AG04450 (cell line): Measurements from ENCODE around the gene ARMC3. TPM values are rescaled to one million over a fixed set of nuclear protein-coding genes. Genes with fewer than 3 reads are reported as not detected.
"Not testable (repeated sequence)": the region's sequence is repeated elsewhere in the genome, so short reads cannot be mapped to it uniquely, and the experiment has no call there.

ENCODE experiments used
- CTCF ChIA-PET: fragments of 300-600, 350-600 bp; formaldehyde crosslinking; extraction: SDS; loops from one replicate; lab custom pipeline; 2022; ENCODE audit warnings: antibody characterized with exemption, inconsistent platforms; lab: Charles Lee
- POLR2A ChIA-PET: fragments of 350-600 bp; formaldehyde crosslinking; extraction: SDS; loops from one replicate; lab custom pipeline; 2021; ENCODE audit warnings: antibody characterized with exemption, inconsistent platforms; lab: Yijun Ruan, JAX
- DNase-seq: peaks from one replicate; pipeline ENCODE4 v3.0.0-alpha.2; 2011; ENCODE audit warnings: low read depth, low spot score
- H3K27ac ChIP-seq: one replicate; pipeline ENCODE4 v1.5.1; 2012; ENCODE audit warnings: low read depth, low read length, control low read depth
- H3K27me3 ChIP-seq: one replicate; pipeline ENCODE4 v1.6.0; 2012; ENCODE audit warnings: low read length; ENCODE audit not compliant: control insufficient read depth, insufficient read depth
- H3K4me3 ChIP-seq: 2 replicates; pipeline ENCODE4 v1.5.1; 2011; ENCODE audit warnings: mild to moderate bottlenecking, low read depth, low read length, control low read depth
- H3K9me3 ChIP-seq: 2 replicates; pipeline ENCODE4 v1.5.1; 2012; ENCODE audit warnings: low read length; ENCODE audit not compliant: control insufficient read depth, insufficient read depth
- CTCF ChIP-seq: IDR thresholded peaks from 2 replicates; pipeline ENCODE4 v1.5.1; 2011; ENCODE audit warnings: low read depth, low read length, control low read depth, inconsistent platforms
- polyA plus RNA-seq: library from polyadenylated mRNA; depleted of rRNA; stranded (reverse); fragments of >200 nt; gene quantifications from 2 replicates; pipeline ENCODE4 v1.2.3, GENCODE V29; 2011

Gene ARMC3
- polyA plus RNA-seq, 1 experiment, result not detected

- Histone ChIP-seq H3K9me3 (no peaks in the 10 kb centered on the region), H3K27ac (no peak overlapping the region), H3K4me3 (no peak overlapping the region), H3K27me3 (no peaks in the 10 kb centered on the region)
- no peak for DNase-seq
- TF ChIP-seq CTCF, result no peak
- CTCF ChIA-PET, result interaction anchor here (0.6 to 1.2 kb wide), 4 partner anchors 12 to 1078 kb away, joined by 3 to 5 read pairs (median 4); no protein-coding TSS in a partner anchor
- POLR2A ChIA-PET, result no interaction called here
Measured at GRCh38 chr10:23069019-23069815, 141.4 kb downstream of the ARMC3 start.

- H3K27me3 ChIP-seq, CTCF ChIA-PET, POLR2A ChIA-PET, H3K27ac ChIP-seq, H3K4me3 ChIP-seq, DNase-seq, H3K9me3 ChIP-seq: not testable (repeated sequence)
Measured at GRCh38 chr10:23070092-23070912, 142.4 kb downstream of the ARMC3 start.

GRCh38 chr10:23070913-23071218, 143.0 kb downstream of the ARMC3 start:
- DNase-seq, result no peak
- POLR2A ChIA-PET, result no interaction called here
- Histone ChIP-seq H3K27me3 (no peaks in the 10 kb centered on the region), H3K9me3 (no peaks in the 10 kb centered on the region), H3K4me3 (no peak overlapping the region), H3K27ac (no peak overlapping the region)
- CTCF ChIA-PET, result interaction anchor here (0.7 to 1.0 kb wide), 2 partner anchors 10 to 1077 kb away, joined by 3 to 4 read pairs; no protein-coding TSS in a partner anchor
- TF ChIP-seq CTCF, result no peak

GRCh38 chr10:23072593-23072992, 144.7 kb downstream of the ARMC3 start:
- POLR2A ChIA-PET, DNase-seq, H3K9me3 ChIP-seq, H3K27me3 ChIP-seq, H3K4me3 ChIP-seq, CTCF ChIA-PET, H3K27ac ChIP-seq: not testable (repeated sequence)

GRCh38 chr10:23073527-23073926, 145.7 kb downstream of the ARMC3 start:
- CTCF ChIA-PET, result interaction anchor here (0.7 kb wide), 1 partner anchor 1080 kb away, joined by 7 read pairs; no protein-coding TSS in a partner anchor
- no peak for DNase-seq
- TF ChIP-seq CTCF, result no peak
- Histone ChIP-seq H3K27me3 (no peaks in the 10 kb centered on the region), H3K9me3 (no peaks in the 10 kb centered on the region), H3K4me3 (no peak overlapping the region), H3K27ac (no peak overlapping the region)
- POLR2A ChIA-PET, result no interaction called here

GRCh38 chr10:23075672-23076071, 147.8 kb downstream of the ARMC3 start:
- no peak for TF ChIP-seq CTCF
- H3K4me3 ChIP-seq, result no peak overlapping the region
- CTCF ChIA-PET, result no interaction called here

More at GRCh38 chr10:23075672-23076071, 147.8 kb downstream of the ARMC3 start:
- Histone ChIP-seq H3K27me3 (no peaks in the 10 kb centered on the region), H3K9me3 (no peaks in the 10 kb centered on the region), H3K27ac (no peak overlapping the region)
- DNase-seq, result no peak
- POLR2A ChIA-PET, result no interaction called here
